22Rv1 (cell line): ENCODE results near the gene UHRF1.

ENCODE experiments used
- CTCF ChIP-seq: fragments of 450-650 bp; IDR thresholded peaks from 2 replicates; pipeline ENCODE4 v1.5.1; 2017; ENCODE audit warnings: mild to moderate bottlenecking
- ZFX ChIP-seq: fragments of 450-650 bp; IDR thresholded peaks from 2 replicates; pipeline ENCODE4 v1.6.1; 2017; ENCODE audit warnings: antibody characterized with exemption, borderline replicate concordance

DNA sequence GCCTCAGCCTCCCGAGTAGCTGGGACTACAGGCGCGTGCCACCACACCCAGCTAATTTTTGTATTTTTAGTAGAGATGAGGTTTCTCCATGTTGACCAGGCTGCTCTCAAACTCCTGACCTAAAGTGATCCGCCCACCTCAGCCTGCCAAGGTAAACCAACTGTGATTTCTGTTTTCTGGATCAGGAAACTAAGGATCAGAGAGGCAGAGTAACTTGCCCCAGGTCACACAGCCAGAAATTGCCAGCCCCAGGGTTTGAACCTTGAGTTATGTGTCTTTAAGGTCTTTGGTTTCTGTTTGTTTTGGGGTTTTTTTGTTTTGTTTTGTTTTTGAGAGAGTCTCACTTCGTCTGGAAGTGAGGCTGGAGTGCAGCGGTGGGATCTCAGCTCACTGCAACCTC, 37.6 kb upstream of the UHRF1 start:
- no peak for TF ChIP-seq CTCF
- TF ChIP-seq ZFX: no peak
